Fibroblast of lung (primary cell): Measurements from ENCODE around the gene NMNAT2. TPM values are rescaled to one million over a fixed set of nuclear protein-coding genes. Genes with fewer than 3 reads are reported as not detected.

Experiments
- DNase-seq, 2 donors: peaks; one replicate each; pipeline versions ENCODE4 v3.0.0 to v3.0.0-alpha.2; 2010; ENCODE audit warnings: low read depth in 2 of 2
- H2AFZ ChIP-seq: 2 replicates; pipeline ENCODE4 v1.5.1; 2012; ENCODE audit warnings: low read length, control low read depth, inconsistent platforms
- H3K27ac ChIP-seq: 2 replicates; pipeline ENCODE4 v1.5.1; 2011; ENCODE audit warnings: low read length, control low read depth; ENCODE audit not compliant: insufficient read depth
- H3K27me3 ChIP-seq: 2 replicates; pipeline ENCODE4 v1.5.1; 2011; ENCODE audit warnings: mild to moderate bottlenecking, low read length; ENCODE audit not compliant: control insufficient read depth, insufficient read depth
- H3K36me3 ChIP-seq: 2 replicates; pipeline ENCODE4 v1.5.1; 2011; ENCODE audit warnings: low read length; ENCODE audit not compliant: control insufficient read depth, insufficient read depth
- H3K4me1 ChIP-seq: 2 replicates; pipeline ENCODE4 v1.5.1; 2011; ENCODE audit warnings: low read length; ENCODE audit not compliant: control insufficient read depth, insufficient read depth; ENCODE audit errors: extremely low read depth
- H3K4me2 ChIP-seq: 2 replicates; pipeline ENCODE4 v1.5.1; 2011; ENCODE audit warnings: low read length, control low read depth; ENCODE audit not compliant: insufficient read depth; ENCODE audit errors: extremely low read depth
- H3K4me3 ChIP-seq, 4 experiments: fragments of 200-600 bp in 1 of 4; sonication (generic) in 1 of 4; replicated peaks in 1 of 4; 2 replicates each; pipeline ENCODE4 v1.5.1; 2011 to 2016; ENCODE audit warnings: low read length in 4 of 4, low read depth in 3 of 4, mild to moderate bottlenecking in 3 of 4, control low read depth in 2 of 4, inconsistent platforms in 1 of 4, mixed read lengths in 1 of 4; ENCODE audit not compliant: insufficient read depth in 1 of 4; ENCODE audit errors: control extremely low read depth in 1 of 4
- H3K79me2 ChIP-seq: 2 replicates; pipeline ENCODE4 v1.5.1; 2012; ENCODE audit warnings: mild to moderate bottlenecking, low read length, inconsistent platforms; ENCODE audit not compliant: control insufficient read depth, insufficient read depth
- H3K9ac ChIP-seq: 2 replicates; pipeline ENCODE4 v1.5.1; 2011; ENCODE audit warnings: mild to moderate bottlenecking, low read length, control low read depth; ENCODE audit not compliant: insufficient read depth
- H3K9me3 ChIP-seq: 2 replicates; pipeline ENCODE4 v1.5.1; 2012; ENCODE audit warnings: low read depth, low read length; ENCODE audit not compliant: control insufficient read depth, insufficient read depth
- H4K20me1 ChIP-seq: 2 replicates; pipeline ENCODE4 v1.5.1; 2011; ENCODE audit warnings: low read length; ENCODE audit not compliant: control insufficient read depth, insufficient read depth; ENCODE audit errors: extremely low read depth
- CTCF ChIP-seq, 2 donors: IDR thresholded peaks in 1 of 2; conservative IDR thresholded peaks in 1 of 2; 1 replicate in 1 of 2; 2 replicates in 1 of 2; pipeline ENCODE4 v1.5.1; 2011 to 2012; ENCODE audit warnings: low read length in 2 of 2, control low read depth in 1 of 2, inconsistent platforms in 1 of 2, low read depth in 1 of 2, mild to moderate bottlenecking in 1 of 2
- EZH2 ChIP-seq: IDR thresholded peaks from 2 replicates; pipeline ENCODE4 v1.5.1; 2012; ENCODE audit warnings: low read length, control low read depth, mild to moderate bottlenecking; ENCODE audit errors: missing control alignments
- polyA plus RNA-seq, 2 donors: library from polyadenylated mRNA; depleted of rRNA in 1 of 2; stranded (reverse) in 1 of 2; unstranded in 1 of 2; fragments of >200 nt; gene quantifications; 2 replicates each; pipeline ENCODE4 v1.2.1, GENCODE V29; 2011 to 2012; ENCODE audit warnings: missing spikeins in 1 of 2
- total RNA-seq: library from RNA; depleted of rRNA; stranded (reverse); fragments of >200 nt; gene quantifications from 2 replicates; pipeline ENCODE4 v1.2.1, GENCODE V29; 2014

Gene NMNAT2
- total and polyA plus RNA-seq, 2 donors (not counting 1 experiment from before 2014, with no cell fraction given): under 0.01 to 0.61 TPM

GRCh38 chr1:183267646-183268431, 150.3 kb downstream of the NMNAT2 start:
- Histone ChIP-seq H3K4me3 (no peak overlapping the region), H3K27ac (peak overlapping the region; percentile 47), H3K79me2 (no peaks in the 10 kb centered on the region), H4K20me1 (no peaks in the 10 kb centered on the region), H3K4me2 (no peak overlapping the region), H3K27me3 (no peaks in the 10 kb centered on the region), H2AFZ (no peak overlapping the region), H3K4me1 (peaks cover 16% of the 10 kb centered on the region), H3K9me3 (no peaks in the 10 kb centered on the region), H3K36me3 (no peaks in the 10 kb centered on the region), H3K9ac (no peak overlapping the region)
- peak; percentile 89 to 98 for DNase-seq
- no peak for TF ChIP-seq EZH2
- no peak for TF ChIP-seq CTCF (conservative IDR thresholded peaks at IDR 0.05 in 1 of 2, IDR thresholded peaks at IDR 0.05 in 1 of 2; ENCODE audit: low read depth in 1 of 2, low read length in 2 of 2)

GRCh38 chr1:183263886-183264602, 154.1 kb downstream of the NMNAT2 start:
- H3K79me2 ChIP-seq: no peaks in the 10 kb centered on the region
- H3K36me3 ChIP-seq: no peaks in the 10 kb centered on the region
- no peak overlapping the region for H3K4me2 ChIP-seq
- no peak for DNase-seq
- H3K27ac ChIP-seq: no peak overlapping the region
- peaks cover 5% of the 10 kb centered on the region for H3K4me1 ChIP-seq
- H3K27me3 ChIP-seq: no peaks in the 10 kb centered on the region
- no peaks in the 10 kb centered on the region for H4K20me1 ChIP-seq
- H3K4me3 ChIP-seq: no peak overlapping the region
- H3K9ac ChIP-seq: no peak overlapping the region
- TF ChIP-seq EZH2: no peak
- no peak for TF ChIP-seq CTCF (conservative IDR thresholded peaks at IDR 0.05 in 1 of 2, IDR thresholded peaks at IDR 0.05 in 1 of 2; ENCODE audit: low read depth in 1 of 2, low read length in 2 of 2)
- H3K9me3 ChIP-seq: no peaks in the 10 kb centered on the region
- no peak overlapping the region for H2AFZ ChIP-seq

DNA sequence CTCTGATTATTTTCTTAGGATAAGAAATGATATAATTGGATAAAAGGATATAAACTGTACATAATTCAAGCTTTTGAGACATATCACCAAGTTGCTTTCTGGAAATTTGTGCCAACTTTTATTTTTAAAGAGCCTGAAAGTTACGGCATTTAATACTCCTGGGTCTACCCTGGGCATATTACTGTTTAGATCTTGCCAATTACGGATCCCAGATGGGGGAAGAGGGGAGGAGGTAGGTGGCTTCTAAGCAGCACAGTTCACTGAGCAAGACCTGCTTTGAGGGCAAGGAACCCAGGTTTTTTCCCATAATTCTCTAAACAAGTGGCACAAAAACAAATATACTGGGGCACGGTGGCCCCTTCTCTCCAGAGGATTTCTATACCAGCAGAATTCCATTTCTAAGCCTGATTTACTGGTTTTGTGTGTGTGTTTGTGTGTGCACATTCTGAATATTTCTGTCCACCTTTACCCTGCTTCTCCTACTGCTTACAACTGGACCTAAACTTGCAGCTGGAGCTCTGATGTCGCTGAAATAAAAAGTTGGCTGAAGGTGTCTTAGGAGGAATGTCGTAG, 155.5 kb downstream of the NMNAT2 start:
- Histone ChIP-seq H3K36me3 (no peaks in the 10 kb centered on the region), H3K27ac (no peak overlapping the region), H3K4me3 (no peak overlapping the region), H4K20me1 (no peaks in the 10 kb centered on the region), H2AFZ (no peak overlapping the region), H3K9me3 (no peaks in the 10 kb centered on the region), H3K79me2 (no peaks in the 10 kb centered on the region), H3K27me3 (no peaks in the 10 kb centered on the region), H3K4me2 (no peak overlapping the region), H3K4me1 (peaks cover 2% of the 10 kb centered on the region), H3K9ac (no peak overlapping the region)
- DNase-seq: no peak
- no peak for TF ChIP-seq EZH2
- TF ChIP-seq CTCF (conservative IDR thresholded peaks at IDR 0.05 in 1 of 2, IDR thresholded peaks at IDR 0.05 in 1 of 2; ENCODE audit: low read depth in 1 of 2, low read length in 2 of 2): no peak
